GM12875 (cell line): ENCODE measurements around the gene TRPV6.

ENCODE experiments used
- H3K4me3 ChIP-seq: one replicate; pipeline ENCODE4 v1.5.1; 2011; ENCODE audit warnings: low read depth, low read length, control low read depth
- TF ChIP-seq, protein P1 (sequence below): IDR thresholded peaks from 2 replicates; pipeline ENCODE4 v1.5.1; 2011; ENCODE audit warnings: low read depth, mild to moderate bottlenecking, control low read depth, inconsistent platforms, low read length, moderate library complexity, borderline replicate concordance; ENCODE audit not compliant: insufficient read depth

The TRPV6 gene

GRCh38 chr7:142867097-142867378 is 18.5 kb downstream of the TRPV6 start:
- TF ChIP-seq, protein P1, sequence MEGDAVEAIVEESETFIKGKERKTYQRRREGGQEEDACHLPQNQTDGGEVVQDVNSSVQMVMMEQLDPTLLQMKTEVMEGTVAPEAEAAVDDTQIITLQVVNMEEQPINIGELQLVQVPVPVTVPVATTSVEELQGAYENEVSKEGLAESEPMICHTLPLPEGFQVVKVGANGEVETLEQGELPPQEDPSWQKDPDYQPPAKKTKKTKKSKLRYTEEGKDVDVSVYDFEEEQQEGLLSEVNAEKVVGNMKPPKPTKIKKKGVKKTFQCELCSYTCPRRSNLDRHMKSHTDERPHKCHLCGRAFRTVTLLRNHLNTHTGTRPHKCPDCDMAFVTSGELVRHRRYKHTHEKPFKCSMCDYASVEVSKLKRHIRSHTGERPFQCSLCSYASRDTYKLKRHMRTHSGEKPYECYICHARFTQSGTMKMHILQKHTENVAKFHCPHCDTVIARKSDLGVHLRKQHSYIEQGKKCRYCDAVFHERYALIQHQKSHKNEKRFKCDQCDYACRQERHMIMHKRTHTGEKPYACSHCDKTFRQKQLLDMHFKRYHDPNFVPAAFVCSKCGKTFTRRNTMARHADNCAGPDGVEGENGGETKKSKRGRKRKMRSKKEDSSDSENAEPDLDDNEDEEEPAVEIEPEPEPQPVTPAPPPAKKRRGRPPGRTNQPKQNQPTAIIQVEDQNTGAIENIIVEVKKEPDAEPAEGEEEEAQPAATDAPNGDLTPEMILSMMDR: no peak
- H3K4me3 ChIP-seq: no peak overlapping the region

GRCh38 chr7:142866361-142867096 is 19.0 kb downstream of the TRPV6 start:
- TF ChIP-seq, protein P1: peak; percentile 53; the same call in 1 of the 2 replicates
- no peak overlapping the region for H3K4me3 ChIP-seq

GRCh38 chr7:142865766-142866165 is 19.8 kb downstream of the TRPV6 start:
- no peak overlapping the region for H3K4me3 ChIP-seq
- TF ChIP-seq, protein P1: no peak

- TF ChIP-seq, protein P1: no peak
- no peak overlapping the region for H3K4me3 ChIP-seq
These were observed 20.4 kb downstream of the TRPV6 start for GRCh38 chr7:142864980-142865747.

GRCh38 chr7:142863891-142864685 is 21.5 kb downstream of the TRPV6 start:
- TF ChIP-seq, protein P1: no peak
- no peak overlapping the region for H3K4me3 ChIP-seq

DNA sequence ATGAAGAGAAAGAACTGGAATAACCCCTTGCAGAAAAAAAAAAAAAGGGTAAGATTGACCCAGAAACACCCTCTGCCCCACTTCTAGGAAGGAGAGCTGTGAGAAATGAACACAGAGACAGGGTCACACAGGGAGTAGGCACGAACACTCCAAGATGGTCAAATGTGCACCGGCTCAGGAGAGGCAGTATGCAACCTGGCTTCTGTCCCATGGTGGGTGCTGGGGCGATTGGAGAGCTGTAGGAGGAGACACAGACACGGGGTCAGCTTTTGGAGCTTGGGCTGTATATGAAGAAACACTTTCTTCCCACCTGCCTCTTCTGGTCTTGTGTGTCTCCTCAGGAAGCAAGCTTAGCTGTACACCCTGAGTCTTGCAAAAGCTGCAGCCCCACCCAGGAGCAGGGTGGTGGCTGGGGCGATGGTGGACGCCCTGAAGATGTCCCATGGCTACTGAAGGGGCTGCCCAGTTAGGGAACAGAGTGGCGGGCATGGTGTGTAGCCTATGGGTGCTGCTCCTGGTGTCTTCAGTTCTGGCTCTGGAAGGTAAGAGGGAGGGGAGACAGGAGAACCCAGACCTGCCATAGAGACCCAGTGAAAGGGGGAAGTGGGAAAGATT is 22.7 kb downstream of the TRPV6 start:
- no peak overlapping the region for H3K4me3 ChIP-seq
- TF ChIP-seq, protein P1: no peak
